Measurements from ENCODE around the gene SCGB1A1.

DNA sequence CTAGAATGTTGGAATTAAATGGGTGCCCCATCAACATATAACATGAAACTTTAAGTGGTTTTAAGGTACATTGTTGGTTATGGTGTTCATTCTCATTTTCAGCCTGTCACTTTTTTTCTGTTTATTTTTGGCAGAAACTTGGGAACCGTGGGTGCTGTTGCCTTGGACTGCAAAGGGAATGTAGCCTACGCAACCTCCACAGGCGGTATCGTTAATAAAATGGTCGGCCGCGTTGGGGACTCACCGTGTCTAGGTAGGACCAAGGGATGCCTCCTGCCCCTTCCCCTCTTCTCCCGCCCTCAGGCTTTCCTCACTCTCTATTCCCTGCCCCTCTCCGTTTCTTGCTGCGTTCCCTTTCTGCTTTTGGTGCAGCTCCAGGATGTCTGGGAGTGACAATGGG lies 29.8 kb upstream of the SCGB1A1 start:
- TF ChIP-seq, protein P1, sequence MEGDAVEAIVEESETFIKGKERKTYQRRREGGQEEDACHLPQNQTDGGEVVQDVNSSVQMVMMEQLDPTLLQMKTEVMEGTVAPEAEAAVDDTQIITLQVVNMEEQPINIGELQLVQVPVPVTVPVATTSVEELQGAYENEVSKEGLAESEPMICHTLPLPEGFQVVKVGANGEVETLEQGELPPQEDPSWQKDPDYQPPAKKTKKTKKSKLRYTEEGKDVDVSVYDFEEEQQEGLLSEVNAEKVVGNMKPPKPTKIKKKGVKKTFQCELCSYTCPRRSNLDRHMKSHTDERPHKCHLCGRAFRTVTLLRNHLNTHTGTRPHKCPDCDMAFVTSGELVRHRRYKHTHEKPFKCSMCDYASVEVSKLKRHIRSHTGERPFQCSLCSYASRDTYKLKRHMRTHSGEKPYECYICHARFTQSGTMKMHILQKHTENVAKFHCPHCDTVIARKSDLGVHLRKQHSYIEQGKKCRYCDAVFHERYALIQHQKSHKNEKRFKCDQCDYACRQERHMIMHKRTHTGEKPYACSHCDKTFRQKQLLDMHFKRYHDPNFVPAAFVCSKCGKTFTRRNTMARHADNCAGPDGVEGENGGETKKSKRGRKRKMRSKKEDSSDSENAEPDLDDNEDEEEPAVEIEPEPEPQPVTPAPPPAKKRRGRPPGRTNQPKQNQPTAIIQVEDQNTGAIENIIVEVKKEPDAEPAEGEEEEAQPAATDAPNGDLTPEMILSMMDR (IDR thresholded peaks at IDR 0.05; ENCODE audit: low read depth, low read length, missing input control) = no peak
- TF ChIP-seq HNF4G (IDR thresholded peaks at IDR 0.05) (no peak), FOXA1 (IDR thresholded peaks at IDR 0.05) (no peak), YY1 (IDR thresholded peaks at IDR 0.05) (no peak), RAD21 (IDR thresholded peaks at IDR 0.05) (no peak), RXRA (IDR thresholded peaks at IDR 0.05) (no peak), HNF4A (conservative IDR thresholded peaks at IDR 0.05) (no peak), GABPA (IDR thresholded peaks at IDR 0.05 in 1 of 2, conservative IDR thresholded peaks at IDR 0.05 in 1 of 2) (no peak)
- TF ChIP-seq, protein P2, sequence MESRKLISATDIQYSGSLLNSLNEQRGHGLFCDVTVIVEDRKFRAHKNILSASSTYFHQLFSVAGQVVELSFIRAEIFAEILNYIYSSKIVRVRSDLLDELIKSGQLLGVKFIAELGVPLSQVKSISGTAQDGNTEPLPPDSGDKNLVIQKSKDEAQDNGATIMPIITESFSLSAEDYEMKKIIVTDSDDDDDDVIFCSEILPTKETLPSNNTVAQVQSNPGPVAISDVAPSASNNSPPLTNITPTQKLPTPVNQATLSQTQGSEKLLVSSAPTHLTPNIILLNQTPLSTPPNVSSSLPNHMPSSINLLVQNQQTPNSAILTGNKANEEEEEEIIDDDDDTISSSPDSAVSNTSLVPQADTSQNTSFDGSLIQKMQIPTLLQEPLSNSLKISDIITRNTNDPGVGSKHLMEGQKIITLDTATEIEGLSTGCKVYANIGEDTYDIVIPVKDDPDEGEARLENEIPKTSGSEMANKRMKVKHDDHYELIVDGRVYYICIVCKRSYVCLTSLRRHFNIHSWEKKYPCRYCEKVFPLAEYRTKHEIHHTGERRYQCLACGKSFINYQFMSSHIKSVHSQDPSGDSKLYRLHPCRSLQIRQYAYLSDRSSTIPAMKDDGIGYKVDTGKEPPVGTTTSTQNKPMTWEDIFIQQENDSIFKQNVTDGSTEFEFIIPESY (IDR thresholded peaks at IDR 0.05) = no peak
- TF ChIP-seq, protein P3, sequence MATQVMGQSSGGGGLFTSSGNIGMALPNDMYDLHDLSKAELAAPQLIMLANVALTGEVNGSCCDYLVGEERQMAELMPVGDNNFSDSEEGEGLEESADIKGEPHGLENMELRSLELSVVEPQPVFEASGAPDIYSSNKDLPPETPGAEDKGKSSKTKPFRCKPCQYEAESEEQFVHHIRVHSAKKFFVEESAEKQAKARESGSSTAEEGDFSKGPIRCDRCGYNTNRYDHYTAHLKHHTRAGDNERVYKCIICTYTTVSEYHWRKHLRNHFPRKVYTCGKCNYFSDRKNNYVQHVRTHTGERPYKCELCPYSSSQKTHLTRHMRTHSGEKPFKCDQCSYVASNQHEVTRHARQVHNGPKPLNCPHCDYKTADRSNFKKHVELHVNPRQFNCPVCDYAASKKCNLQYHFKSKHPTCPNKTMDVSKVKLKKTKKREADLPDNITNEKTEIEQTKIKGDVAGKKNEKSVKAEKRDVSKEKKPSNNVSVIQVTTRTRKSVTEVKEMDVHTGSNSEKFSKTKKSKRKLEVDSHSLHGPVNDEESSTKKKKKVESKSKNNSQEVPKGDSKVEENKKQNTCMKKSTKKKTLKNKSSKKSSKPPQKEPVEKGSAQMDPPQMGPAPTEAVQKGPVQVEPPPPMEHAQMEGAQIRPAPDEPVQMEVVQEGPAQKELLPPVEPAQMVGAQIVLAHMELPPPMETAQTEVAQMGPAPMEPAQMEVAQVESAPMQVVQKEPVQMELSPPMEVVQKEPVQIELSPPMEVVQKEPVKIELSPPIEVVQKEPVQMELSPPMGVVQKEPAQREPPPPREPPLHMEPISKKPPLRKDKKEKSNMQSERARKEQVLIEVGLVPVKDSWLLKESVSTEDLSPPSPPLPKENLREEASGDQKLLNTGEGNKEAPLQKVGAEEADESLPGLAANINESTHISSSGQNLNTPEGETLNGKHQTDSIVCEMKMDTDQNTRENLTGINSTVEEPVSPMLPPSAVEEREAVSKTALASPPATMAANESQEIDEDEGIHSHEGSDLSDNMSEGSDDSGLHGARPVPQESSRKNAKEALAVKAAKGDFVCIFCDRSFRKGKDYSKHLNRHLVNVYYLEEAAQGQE (IDR thresholded peaks at IDR 0.05) = no peak
- TF ChIP-seq, protein P4, sequence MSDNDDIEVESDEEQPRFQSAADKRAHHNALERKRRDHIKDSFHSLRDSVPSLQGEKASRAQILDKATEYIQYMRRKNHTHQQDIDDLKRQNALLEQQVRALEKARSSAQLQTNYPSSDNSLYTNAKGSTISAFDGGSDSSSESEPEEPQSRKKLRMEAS (IDR thresholded peaks at IDR 0.05) = no peak

Measured in liver (tissue), 3 donors.